T-helper 1 cell (primary cell): Measurements from ENCODE around the gene OR6B2.

ENCODE experiments used
- DNase-seq, 5 donors: peaks; one replicate each; pipeline ENCODE4 v3.0.0-alpha.2; 2012 to 2020

The OR6B2 gene

DNA sequence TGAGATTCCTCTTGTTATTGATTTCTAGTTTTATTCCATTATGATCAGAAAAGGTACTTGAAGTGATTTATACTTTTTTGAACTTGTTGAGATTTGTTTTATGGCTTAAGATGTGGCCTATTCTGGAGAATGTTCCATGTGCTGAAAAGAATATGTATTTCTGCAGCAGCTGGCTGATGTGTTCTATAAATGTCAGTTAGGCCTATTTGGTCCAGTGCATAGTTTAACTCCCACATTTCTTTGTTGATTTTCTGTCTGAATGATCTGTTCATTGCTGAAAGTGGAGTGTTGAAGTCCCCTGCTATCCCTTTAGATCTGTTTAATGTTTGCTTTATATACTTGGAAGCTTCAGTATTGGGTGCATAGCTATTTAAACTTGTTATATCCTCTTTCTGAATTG is 7.1 kb upstream of the OR6B2 start:
- no peak for DNase-seq

GRCh38 chr2:240033330-240033678 is 3.1 kb upstream of the OR6B2 start:
- DNase-seq = no peak

GRCh38 chr2:240032406-240033329 is 2.4 kb upstream of the OR6B2 start:
- DNase-seq = no peak

DNA sequence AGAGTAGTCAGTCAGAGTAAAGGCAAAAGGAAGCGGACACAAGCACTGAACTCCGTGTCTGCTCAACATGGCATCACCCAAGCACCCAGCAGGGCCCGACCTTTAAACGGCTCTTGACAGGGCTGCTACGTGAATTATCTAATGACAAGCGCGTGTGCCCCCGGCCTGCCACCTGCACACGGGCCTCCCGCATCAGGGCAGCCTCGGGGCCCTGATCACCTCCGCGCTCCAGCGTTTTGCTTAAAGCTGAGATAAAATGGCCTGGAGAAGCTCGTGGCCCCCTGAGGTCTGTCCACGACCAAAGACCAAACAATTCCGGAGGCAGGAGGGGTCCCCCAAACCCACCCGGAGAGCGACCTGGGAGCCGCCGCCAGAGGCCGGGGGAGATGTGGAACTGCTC is 5.5 kb downstream of the OR6B2 start:
- peak in 3 of 5 donors; percentile 16 to 28 (median 16) for DNase-seq

DNA sequence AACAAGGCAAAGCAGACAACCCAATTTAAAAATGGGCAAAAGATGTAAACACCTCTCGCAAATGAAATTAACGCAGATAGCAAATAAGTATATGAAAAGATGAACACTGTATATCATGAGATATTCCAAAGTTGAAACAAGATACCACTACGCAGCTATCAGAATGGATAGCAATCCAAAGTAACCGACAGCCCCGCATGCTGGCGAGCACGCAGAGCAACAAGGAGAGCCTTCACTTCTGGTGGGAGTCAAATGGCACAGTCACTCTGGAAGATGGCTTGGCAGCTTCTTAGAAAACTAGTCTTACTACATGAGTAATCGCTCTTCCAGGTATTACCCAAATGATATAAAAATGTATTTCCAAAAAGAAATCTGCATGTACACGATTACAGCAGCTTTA is 6.4 kb downstream of the OR6B2 start:
- no peak for DNase-seq

DNA sequence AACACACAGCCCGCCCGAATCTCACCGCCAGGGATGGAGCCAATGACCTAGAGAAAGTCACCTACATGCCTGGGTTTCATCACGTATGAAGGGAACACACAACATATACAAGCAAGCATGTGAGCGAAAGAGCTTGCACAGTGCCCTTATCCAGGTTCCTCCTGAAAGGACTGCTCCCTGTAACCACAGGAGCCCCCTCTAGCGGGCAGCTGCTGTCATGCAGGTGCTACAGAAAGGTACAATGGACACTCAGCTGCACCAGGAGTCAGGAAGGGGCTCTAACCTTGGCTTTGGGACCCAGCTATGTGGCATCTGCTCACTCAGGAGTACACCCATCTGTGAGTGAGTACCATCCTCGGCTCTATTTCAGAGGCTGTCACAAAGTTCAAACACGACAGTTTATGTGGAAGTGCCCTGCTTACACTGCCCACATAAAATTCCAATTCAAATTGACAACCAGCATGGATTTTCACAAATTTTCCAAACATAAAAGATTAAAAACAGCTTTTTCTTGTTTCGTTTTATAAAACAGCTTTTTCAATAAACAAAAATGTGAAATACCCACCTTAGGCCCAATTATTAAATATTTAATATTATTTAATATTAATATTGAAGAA is 8.6 kb downstream of the OR6B2 start:
- DNase-seq = peak in 4 of 5 donors; percentile 44 to 60 (median 54)

DNA sequence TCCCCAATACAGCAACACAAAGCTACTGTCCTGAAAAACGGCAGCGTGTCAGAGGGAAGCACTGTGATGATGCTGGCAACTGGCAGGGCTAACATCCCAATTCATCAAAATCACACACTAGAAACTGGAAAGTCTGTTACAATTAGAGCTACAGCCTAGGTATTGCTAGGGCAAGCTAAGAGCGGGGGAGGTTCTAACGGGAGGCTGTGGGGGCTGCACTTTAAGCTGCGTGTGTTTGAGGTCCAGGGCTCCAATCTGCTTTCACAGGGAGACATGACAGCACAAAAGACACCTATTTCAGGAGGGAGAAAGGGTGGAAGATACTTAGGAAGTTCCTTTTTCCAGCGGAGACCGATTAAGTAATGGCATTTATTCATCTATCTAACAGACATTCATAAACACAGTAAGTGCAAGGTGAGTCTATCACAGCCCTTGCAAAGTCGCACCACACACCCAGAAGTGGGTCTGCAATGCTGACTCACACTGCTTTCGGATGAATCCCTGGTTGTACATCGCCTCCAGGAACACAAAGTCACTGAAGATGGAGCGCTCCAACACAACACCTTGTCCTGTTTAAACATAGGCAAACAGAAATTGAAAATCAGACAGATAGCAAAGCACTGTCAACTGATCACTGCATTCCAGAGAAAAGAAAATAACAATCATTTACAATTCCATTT is 12.0 kb downstream of the OR6B2 start:
- no peak for DNase-seq

DNA sequence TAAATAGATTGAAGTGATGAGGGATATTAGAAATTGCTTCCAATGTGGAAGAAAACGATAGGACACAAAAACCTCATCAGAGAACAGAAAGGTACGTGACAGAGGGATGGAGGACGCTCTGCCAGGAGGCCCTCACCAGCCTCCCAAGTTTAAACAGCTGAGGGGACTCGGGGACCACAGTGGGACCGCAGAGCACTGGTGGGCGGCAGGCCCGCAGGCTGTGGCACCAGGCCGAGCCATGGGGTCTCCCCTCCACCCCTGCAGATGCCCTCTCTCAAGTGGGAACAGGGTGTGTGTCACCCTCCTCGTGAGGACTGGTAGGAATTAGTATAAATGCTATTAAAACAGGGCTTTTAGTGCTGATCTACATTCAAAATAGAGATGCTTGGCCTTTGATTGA is 15.9 kb downstream of the OR6B2 start:
- no peak for DNase-seq

- DNase-seq = no peak
These were observed 16.9 kb downstream of the OR6B2 start for GRCh38 chr2:240013343-240013742.

DNA sequence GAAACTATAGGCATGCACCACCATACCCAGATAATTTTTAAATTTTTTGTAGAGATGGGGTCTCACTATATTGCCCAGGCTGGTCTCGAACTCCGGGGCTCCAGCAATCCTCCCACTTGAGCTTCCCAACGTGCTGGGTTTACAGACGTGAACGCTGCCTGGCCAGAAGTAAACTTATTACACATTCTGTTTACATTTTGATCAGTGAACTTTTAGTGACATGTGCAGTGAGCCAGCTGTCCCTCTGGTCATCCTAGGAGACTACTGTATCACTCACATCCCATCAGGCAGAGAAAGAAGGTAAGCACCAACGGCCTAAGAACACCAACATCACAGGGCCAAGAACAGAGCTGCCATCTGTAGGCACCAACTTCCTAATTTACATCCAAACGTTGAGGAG is 27.2 kb downstream of the OR6B2 start:
- no peak for DNase-seq

DNA sequence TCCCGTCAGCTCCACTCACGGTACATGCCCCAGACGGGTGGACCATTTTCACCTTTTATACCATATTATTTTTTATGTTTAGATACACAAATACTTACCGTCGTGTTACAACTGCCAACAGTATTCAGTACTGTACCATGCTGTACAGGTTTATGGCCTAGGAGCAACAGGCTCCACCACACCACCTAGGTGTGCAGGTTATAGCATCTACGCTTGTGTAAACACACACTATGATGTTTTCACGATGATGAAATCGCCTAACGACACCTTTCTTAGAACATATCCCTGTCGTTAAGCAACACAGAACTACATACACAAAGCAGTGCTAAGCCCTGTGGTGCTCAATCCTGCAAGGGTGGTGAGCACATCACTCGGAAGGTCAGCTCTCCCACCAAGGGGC is 29.6 kb downstream of the OR6B2 start:
- no peak for DNase-seq

- DNase-seq = no peak
These were observed 32.4 kb downstream of the OR6B2 start for GRCh38 chr2:239997686-239998409.

DNA sequence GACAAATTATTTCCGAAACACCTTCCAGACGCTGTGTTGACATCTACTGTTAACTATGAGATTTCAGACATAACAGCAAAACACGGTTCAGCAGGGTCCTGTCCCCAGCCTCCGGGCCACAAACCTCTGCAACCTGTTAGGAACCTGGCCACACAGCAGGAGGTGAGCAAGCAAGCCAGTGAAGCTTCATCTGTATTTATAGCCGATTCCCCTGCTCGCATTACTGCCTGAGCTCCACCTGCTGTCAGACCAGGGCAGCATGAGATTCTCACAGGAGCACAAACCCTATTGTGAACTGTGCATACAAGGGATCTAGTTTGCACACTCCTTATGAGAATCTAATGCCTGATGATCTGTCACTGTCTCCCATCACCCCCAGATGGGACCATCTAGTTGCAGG is 36.1 kb downstream of the OR6B2 start:
- DNase-seq = no peak

DNA sequence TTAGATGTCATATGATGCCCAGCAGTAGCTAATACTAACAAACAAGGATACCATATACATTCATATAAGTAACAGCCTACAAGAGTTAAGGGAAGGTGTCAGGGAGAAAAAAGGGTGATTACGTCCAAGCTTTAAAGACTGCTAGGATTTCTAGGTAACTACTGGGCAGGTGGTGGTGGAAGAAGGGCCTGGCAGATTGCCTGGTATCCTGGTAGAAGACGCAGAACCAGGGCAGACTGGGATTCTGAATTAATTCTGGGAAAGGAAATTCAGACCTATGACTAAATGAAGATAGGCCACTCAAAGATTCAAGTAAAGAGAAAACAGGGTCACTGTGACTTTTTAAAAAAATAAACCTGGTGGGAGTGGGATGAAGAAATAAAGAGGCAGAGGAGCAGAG is 36.9 kb downstream of the OR6B2 start:
- DNase-seq = no peak

- peak in 1 of 5 donors; percentile 47 for DNase-seq
These were observed 38.4 kb downstream of the OR6B2 start for GRCh38 chr2:239991689-239992314.

DNA sequence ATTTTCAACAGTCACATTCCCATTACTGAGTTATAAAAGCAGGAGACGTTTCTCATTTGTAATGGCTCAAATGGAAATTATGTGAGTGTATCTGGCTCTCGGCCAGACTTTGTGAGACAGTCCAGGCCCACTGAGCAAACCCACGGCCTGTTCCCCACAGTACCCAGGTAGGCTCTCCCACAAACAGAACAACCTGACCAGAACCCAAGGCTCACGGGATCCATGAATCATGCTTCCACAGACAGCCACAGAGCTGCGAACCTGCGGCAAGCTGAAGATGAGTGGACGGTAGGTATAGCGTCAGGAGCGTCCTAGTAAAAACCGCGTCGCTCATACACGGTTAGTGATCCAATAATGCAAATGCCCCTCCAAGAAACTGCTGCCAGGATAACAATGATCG is 39.3 kb downstream of the OR6B2 start:
- no peak for DNase-seq

DNA sequence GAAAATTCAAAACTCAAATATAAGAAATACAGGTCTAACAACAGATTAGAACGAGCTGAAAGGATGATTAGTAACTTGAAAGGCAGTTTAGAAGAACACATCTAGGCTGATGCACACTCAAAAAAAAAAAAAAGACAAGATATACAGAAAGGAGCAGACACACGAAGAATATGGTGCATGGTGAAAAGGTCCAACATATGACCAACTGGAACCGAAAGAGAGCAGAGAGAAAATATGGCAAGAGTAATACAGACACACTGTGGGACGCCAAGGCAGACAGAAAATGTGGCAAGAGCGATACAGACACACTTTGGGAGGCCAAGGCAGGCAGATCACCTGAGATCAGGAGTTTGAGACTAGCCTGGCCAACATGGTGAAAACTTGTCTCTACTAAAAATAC is 44.9 kb downstream of the OR6B2 start:
- DNase-seq = no peak

- DNase-seq = no peak
These were observed 45.6 kb downstream of the OR6B2 start for GRCh38 chr2:239984421-239985194.

DNA sequence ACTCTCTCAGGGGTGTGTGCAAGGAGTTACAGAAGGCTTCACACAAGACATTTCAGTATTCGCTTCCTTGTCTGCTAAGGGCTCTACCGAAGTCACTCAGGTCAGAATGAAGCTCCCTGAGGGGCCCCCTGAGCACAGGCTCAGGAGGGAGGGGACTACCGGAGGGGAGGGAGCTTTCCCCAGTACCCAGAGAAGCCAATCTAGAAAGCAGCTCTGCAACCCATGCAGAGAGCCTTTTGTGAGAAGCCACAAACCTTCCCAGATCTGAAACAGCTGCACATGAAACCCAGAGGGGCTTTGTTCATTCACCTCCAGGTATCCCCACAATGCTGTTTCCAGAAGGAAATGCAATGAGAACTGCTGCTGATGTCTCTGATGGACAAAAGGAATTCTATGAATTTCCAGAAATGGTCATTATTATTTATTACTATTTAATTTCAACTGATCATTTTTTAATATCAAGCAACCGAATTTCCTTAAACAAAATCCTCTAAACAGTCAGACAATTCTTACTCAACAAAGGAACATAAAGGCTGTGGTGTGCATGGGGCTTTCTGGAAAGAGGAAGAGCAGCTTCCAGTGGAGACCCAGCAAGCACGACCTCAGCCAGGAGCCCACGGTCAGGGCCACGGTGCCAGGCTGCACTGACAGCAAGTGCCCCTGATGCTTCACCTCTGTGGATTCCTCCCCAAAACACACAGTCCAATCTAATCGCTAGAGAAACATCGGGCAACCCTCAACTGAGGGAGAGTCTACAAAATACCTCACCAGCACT is 47.0 kb downstream of the OR6B2 start:
- no peak for DNase-seq
